CD14-positive monocyte (primary cell): ENCODE data around the gene WDR6. TPM values are rescaled to one million over a fixed set of nuclear protein-coding genes. Genes with fewer than 3 reads are reported as not detected.

Experiments used
- DNase-seq, 3 donors: peaks; one replicate each; pipeline ENCODE4 v3.0.0-alpha.2; 2011 to 2022
- H2AFZ ChIP-seq: 2 replicates; pipeline ENCODE4 v1.6.0; 2012; ENCODE audit warnings: mild to moderate bottlenecking, low read depth, low read length, inconsistent platforms; ENCODE audit not compliant: insufficient read depth, poor library complexity, severe bottlenecking
- H3K27ac ChIP-seq, 2 donors: 1 replicate in 1 of 2; 2 replicates in 1 of 2; pipeline ENCODE4 v1.5.1; 2012 to 2013; ENCODE audit warnings: low read length in 2 of 2, control low read depth in 1 of 2, inconsistent platforms in 1 of 2, low read depth in 1 of 2, mild to moderate bottlenecking in 1 of 2
- H3K27me3 ChIP-seq, 2 donors: one replicate each; pipeline versions ENCODE4 v1.6.0 to v1.6.1; 2011 to 2013; ENCODE audit warnings: low read length in 2 of 2; ENCODE audit not compliant: control insufficient read depth in 2 of 2, insufficient read depth in 2 of 2
- H3K36me3 ChIP-seq, 2 donors: replicated peaks in 1 of 2; 1 replicate in 1 of 2; 2 replicates in 1 of 2; pipeline versions ENCODE4 v1.5.1 to v1.6.1; 2012 to 2013; ENCODE audit warnings: low read length in 2 of 2, control low read depth in 1 of 2, inconsistent platforms in 1 of 2, mild to moderate bottlenecking in 1 of 2; ENCODE audit not compliant: insufficient read depth in 2 of 2, control insufficient read depth in 1 of 2
- H3K4me1 ChIP-seq, 2 donors: 1 replicate in 1 of 2; 2 replicates in 1 of 2; pipeline versions ENCODE4 v1.5.1 to v1.6.1; 2012 to 2013; ENCODE audit warnings: low read length in 2 of 2, control low read depth in 1 of 2, inconsistent platforms in 1 of 2, mild to moderate bottlenecking in 1 of 2, moderate library complexity in 1 of 2; ENCODE audit not compliant: insufficient read depth in 2 of 2, control insufficient read depth in 1 of 2
- H3K4me2 ChIP-seq: replicated peaks from 2 replicates; pipeline ENCODE3; 2012; ENCODE audit warnings: low read length, moderate library complexity, mild to moderate bottlenecking; ENCODE audit not compliant: poor library complexity, severe bottlenecking; ENCODE audit errors: extremely low read depth
- H3K4me3 ChIP-seq, 3 experiments: fragments of 200-600 bp in 1 of 3; sonication (generic) in 1 of 3; replicated peaks in 1 of 3; 1 replicate in 2 of 3; 2 replicates in 1 of 3; pipeline ENCODE4 v1.5.1; 2011 to 2013; ENCODE audit warnings: low read length in 3 of 3, mild to moderate bottlenecking in 3 of 3, control low read depth in 2 of 3, low read depth in 2 of 3, inconsistent platforms in 1 of 3, moderate library complexity in 1 of 3
- H3K79me2 ChIP-seq: 2 replicates; pipeline ENCODE4 v1.6.0; 2012; ENCODE audit warnings: mild to moderate bottlenecking, control low read depth, inconsistent platforms, low read length, moderate library complexity; ENCODE audit not compliant: insufficient read depth
- H3K9ac ChIP-seq: 2 replicates; pipeline ENCODE4 v1.6.0; 2017; ENCODE audit warnings: low read length, mild to moderate bottlenecking; ENCODE audit not compliant: insufficient read depth, poor library complexity, severe bottlenecking
- H3K9me3 ChIP-seq, 2 donors: replicated peaks in 1 of 2; 1 replicate in 1 of 2; 2 replicates in 1 of 2; pipeline versions ENCODE4 v1.5.1 to v1.6.1; 2012 to 2013; ENCODE audit warnings: low read length in 2 of 2, control low read depth in 1 of 2; ENCODE audit not compliant: control insufficient read depth in 1 of 2, insufficient read depth in 1 of 2
- H4K20me1 ChIP-seq: 2 replicates; pipeline ENCODE4 v1.6.0; 2012; ENCODE audit warnings: mild to moderate bottlenecking, low read length, control low read depth, moderate library complexity; ENCODE audit not compliant: insufficient read depth
- H3K27ac Mint-ChIP-seq, 7 donors: one replicate each; pipeline ENCODE4 v1.8.0; 2020; ENCODE audit warnings: mild to moderate bottlenecking in 7 of 7, mixed read lengths in 7 of 7, moderate library complexity in 6 of 7, inconsistent platforms in 2 of 7
- H3K27me3 Mint-ChIP-seq, 3 donors: one replicate each; pipeline ENCODE4 v1.8.0; 2021 to 2022; ENCODE audit warnings: low read depth in 3 of 3, mild to moderate bottlenecking in 3 of 3, mixed read lengths in 3 of 3, moderate library complexity in 3 of 3, inconsistent platforms in 1 of 3
- H3K36me3 Mint-ChIP-seq, 2 donors: one replicate each; pipeline ENCODE4 v1.8.0; 2020; ENCODE audit warnings: mixed read lengths in 2 of 2, inconsistent platforms in 1 of 2, mild to moderate bottlenecking in 1 of 2
- H3K4me1 Mint-ChIP-seq: one replicate; pipeline ENCODE4 v1.8.0; 2020; ENCODE audit warnings: mild to moderate bottlenecking, mixed read lengths
- H3K4me3 Mint-ChIP-seq, 2 donors: one replicate each; pipeline ENCODE4 v1.8.0; 2020; ENCODE audit warnings: mild to moderate bottlenecking in 2 of 2, mixed read lengths in 2 of 2, moderate library complexity in 1 of 2
- H3K9me3 Mint-ChIP-seq, 7 donors: one replicate each; pipeline ENCODE4 v1.8.0; 2020 to 2022; ENCODE audit warnings: mixed read lengths in 7 of 7, mild to moderate bottlenecking in 6 of 7, moderate library complexity in 6 of 7, inconsistent platforms in 2 of 7
- WGBS: methylation state at CpG from one replicate; pipeline ENCODE4 v1.1.5; 2013; ENCODE audit warnings: missing lambda C conversion rate; ENCODE audit not compliant: insufficient coverage; 5-methylcytosine and 5-hydroxymethylcytosine counted together
- intact Hi-C, 2 donors: fragments of 100-400 bp; cut with micrococcal nuclease; formaldehyde crosslinking; loops; one replicate each; pipeline versions ENCODE4 v1.15.0 to v1.15.1; 2023
- polyA plus RNA-seq, 3 donors: library from polyadenylated mRNA; depleted of rRNA in 1 of 3; unstranded in 2 of 3; stranded (reverse) in 1 of 3; fragments of 300-500 nt in 2 of 3; fragments of >200 nt in 1 of 3; fragmentation: Illumina TruSeq in 2 of 3; gene quantifications; 1 replicate in 2 of 3; 2 replicates in 1 of 3; pipeline ENCODE4 v1.2.3, GENCODE V29; 2012 to 2021
- TF ChIP-seq, protein P1 (sequence below): fragments of 200-600 bp; IDR thresholded peaks from one replicate; pipeline ENCODE4 v1.8.0; 2022; ENCODE audit warnings: antibody characterized with exemption, mild to moderate bottlenecking

WDR6 gene
- polyA plus RNA-seq, 3 donors = 30.6 to 103 (median 46.3) TPM

DNA sequence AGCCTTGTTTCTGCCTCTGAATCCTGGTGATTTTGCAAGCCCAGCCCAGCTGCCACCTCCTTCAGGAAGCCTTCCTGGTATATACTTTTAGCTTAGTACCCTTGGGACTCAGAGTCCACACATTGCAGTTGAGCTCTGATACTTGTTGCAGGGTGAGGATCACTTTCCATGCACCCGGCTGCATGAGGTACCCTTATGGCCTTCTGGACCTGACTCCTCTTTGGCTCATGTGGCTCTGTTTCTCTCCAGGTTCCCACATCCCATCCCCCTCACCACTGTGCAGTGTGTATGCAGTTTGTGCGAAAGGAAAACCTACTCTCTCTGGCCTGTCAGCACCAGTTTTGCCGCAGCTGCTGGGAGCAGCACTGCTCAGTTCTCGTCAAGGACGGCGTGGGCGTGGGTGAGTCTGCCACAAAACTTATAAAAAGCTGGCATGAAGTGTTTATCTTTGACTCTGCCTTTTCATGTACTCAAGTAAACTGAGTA, 40.3 kb upstream of the WDR6 start:
- H3K4me2 ChIP-seq = no peak overlapping the region
- no peaks in the 10 kb centered on the region for H3K4me1 Mint-ChIP-seq
- H3K9ac ChIP-seq = no peak overlapping the region
- TF ChIP-seq, protein P1, sequence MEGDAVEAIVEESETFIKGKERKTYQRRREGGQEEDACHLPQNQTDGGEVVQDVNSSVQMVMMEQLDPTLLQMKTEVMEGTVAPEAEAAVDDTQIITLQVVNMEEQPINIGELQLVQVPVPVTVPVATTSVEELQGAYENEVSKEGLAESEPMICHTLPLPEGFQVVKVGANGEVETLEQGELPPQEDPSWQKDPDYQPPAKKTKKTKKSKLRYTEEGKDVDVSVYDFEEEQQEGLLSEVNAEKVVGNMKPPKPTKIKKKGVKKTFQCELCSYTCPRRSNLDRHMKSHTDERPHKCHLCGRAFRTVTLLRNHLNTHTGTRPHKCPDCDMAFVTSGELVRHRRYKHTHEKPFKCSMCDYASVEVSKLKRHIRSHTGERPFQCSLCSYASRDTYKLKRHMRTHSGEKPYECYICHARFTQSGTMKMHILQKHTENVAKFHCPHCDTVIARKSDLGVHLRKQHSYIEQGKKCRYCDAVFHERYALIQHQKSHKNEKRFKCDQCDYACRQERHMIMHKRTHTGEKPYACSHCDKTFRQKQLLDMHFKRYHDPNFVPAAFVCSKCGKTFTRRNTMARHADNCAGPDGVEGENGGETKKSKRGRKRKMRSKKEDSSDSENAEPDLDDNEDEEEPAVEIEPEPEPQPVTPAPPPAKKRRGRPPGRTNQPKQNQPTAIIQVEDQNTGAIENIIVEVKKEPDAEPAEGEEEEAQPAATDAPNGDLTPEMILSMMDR = no peak
- H3K27me3 Mint-ChIP-seq = no peaks in the 10 kb centered on the region
- no peaks in the 10 kb centered on the region for H3K9me3 Mint-ChIP-seq
- H2AFZ ChIP-seq = no peak overlapping the region
- H3K27ac ChIP-seq = no peak overlapping the region
- no peaks in the 10 kb centered on the region for H3K4me1 ChIP-seq
- no peak overlapping the region for H3K4me3 ChIP-seq
- H3K27ac Mint-ChIP-seq = peak overlapping the region in 2 of 7 donors; percentile 25 to 74
- H3K4me3 Mint-ChIP-seq = no peak overlapping the region
- 83% methylated on average over 1 of the region's 7 CpGs for WGBS
- no peak for DNase-seq
- H3K79me2 ChIP-seq = no peaks in the 10 kb centered on the region
- peaks cover 72 to 94% of the 10 kb centered on the region in 2 donors for H3K36me3 ChIP-seq
- peaks cover 76 to 94% of the 10 kb centered on the region in 2 donors for H3K36me3 Mint-ChIP-seq
- intact Hi-C loops = no loop called here
- no peaks in the 10 kb centered on the region for H3K9me3 ChIP-seq
- H3K27me3 ChIP-seq = no peaks in the 10 kb centered on the region
- no peaks in the 10 kb centered on the region for H4K20me1 ChIP-seq

DNA sequence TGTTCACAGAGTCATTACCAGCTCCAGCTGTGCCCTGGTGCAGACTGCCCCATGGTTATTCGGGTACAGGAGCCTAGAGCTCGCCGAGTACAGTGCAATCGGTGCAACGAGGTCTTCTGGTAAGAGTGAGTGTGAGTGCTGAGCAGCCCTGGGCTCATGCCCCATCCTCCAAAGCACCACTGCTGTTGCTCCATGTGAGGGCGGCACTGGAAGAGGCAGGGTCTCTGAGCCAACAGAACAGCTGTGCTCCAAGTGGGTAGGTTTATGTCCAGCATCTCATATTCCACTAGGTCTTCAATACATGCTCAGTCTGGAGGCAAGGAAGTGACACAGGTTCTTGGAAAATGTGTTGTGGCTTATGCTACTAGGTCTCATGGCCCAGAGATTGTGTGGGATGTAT, 36.6 kb upstream of the WDR6 start:
- Histone ChIP-seq H3K27ac (no peak overlapping the region), H3K4me3 (no peak overlapping the region), H3K4me2 (no peak overlapping the region), H2AFZ (no peak overlapping the region), H4K20me1 (no peaks in the 10 kb centered on the region), H3K79me2 (no peaks in the 10 kb centered on the region), H3K27me3 (no peaks in the 10 kb centered on the region), H3K4me1 (no peaks in the 10 kb centered on the region), H3K9me3 (no peaks in the 10 kb centered on the region), H3K9ac (no peak overlapping the region), H3K36me3 (peaks cover 87 to 100% of the 10 kb centered on the region in 2 donors)
- TF ChIP-seq, protein P1 = no peak
- H3K27ac Mint-ChIP-seq = no peak overlapping the region
- no peak overlapping the region for H3K4me3 Mint-ChIP-seq
- no peaks in the 10 kb centered on the region for H3K9me3 Mint-ChIP-seq
- no CpG with 5 or more reads among the region's 6 CpGs for WGBS
- intact Hi-C loops = no loop called here
- H3K36me3 Mint-ChIP-seq = peaks cover 81 to 98% of the 10 kb centered on the region in 2 donors
- DNase-seq = no peak
- H3K4me1 Mint-ChIP-seq = no peaks in the 10 kb centered on the region
- no peaks in the 10 kb centered on the region for H3K27me3 Mint-ChIP-seq
